ENCODE results near the gene ZNF107. TPM values are rescaled to one million over a fixed set of nuclear protein-coding genes. Genes with fewer than 3 reads are reported as not detected.

The ZNF107 gene
- total and polyA plus RNA-seq, 2 of the 4 experiments (the other 2 are of a cell fraction) = 2.0 to 2.5 TPM

GRCh38 chr7:64642046-64642445, 23.9 kb upstream of the ZNF107 start:
- H3K9ac ChIP-seq (ENCODE audit: low read depth, low read length) = no peak overlapping the region
- no peak for ATAC-seq (ENCODE audit: low read depth)
- in situ Hi-C loops (cut with MboI; ENCODE audit: low sequenced_read_pairs) = no loop called here

More at GRCh38 chr7:64642046-64642445, 23.9 kb upstream of the ZNF107 start:
- H3K18ac ChIP-seq (ENCODE audit: low read depth, low read length) = no peak overlapping the region
- no peak overlapping the region for H3K4ac ChIP-seq (ENCODE audit: low read depth, low read length)
- H3K9me3 ChIP-seq (ENCODE audit: control insufficient read depth, insufficient read depth, low read length) = 0 out of 2 replicates have a peak, but pooled peaks cover 4% of the 10 kb centered on the region
- TF ChIP-seq CEBPB (IDR thresholded peaks at IDR 0.05; ENCODE audit: low read depth, low read length) = peak; percentile 41
- TF ChIP-seq, protein P1, sequence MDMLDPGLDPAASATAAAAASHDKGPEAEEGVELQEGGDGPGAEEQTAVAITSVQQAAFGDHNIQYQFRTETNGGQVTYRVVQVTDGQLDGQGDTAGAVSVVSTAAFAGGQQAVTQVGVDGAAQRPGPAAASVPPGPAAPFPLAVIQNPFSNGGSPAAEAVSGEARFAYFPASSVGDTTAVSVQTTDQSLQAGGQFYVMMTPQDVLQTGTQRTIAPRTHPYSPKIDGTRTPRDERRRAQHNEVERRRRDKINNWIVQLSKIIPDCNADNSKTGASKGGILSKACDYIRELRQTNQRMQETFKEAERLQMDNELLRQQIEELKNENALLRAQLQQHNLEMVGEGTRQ (IDR thresholded peaks at IDR 0.05; ENCODE audit: low read depth, low read length) = no peak
- no peak for TF ChIP-seq BHLHE40 (IDR thresholded peaks at IDR 0.05; ENCODE audit: low read depth, low read length)
- TF ChIP-seq RFX5 (IDR thresholded peaks at IDR 0.05; ENCODE audit: low read depth, low read length) = no peak
- TF ChIP-seq POLR2A (IDR thresholded peaks at IDR 0.05; ENCODE audit: low read depth, low read length) = no peak
- no peak for TF ChIP-seq CTCF (conservative IDR thresholded peaks at IDR 0.05; ENCODE audit: low read depth, low read length)
- TF ChIP-seq MAFK (IDR thresholded peaks at IDR 0.05; ENCODE audit: low read depth, low read length) = no peak
- intact Hi-C loops (cut with micrococcal nuclease) (no loop called here), dilution Hi-C loops (cut with HindIII; ENCODE audit: low sequenced_read_pairs, unreplicated experiment) (no loop called here)
- no peak overlapping the region for H2BK15ac ChIP-seq (ENCODE audit: low read depth, low read length)
- no peak overlapping the region for H2BK20ac ChIP-seq (ENCODE audit: low read depth, low read length)
- no peaks in the 10 kb centered on the region for H3K79me1 ChIP-seq (ENCODE audit: low read depth in 1 of 2, low read length in 2 of 2)
- no peaks in the 10 kb centered on the region for H3K4me1 ChIP-seq (ENCODE audit: control insufficient read depth, insufficient read depth, low read length)
- no peak overlapping the region for H4K91ac ChIP-seq (ENCODE audit: insufficient read depth, low read depth, low read length)
- no peak for DNase-seq
- H3K36me3 ChIP-seq (ENCODE audit: control insufficient read depth, insufficient read depth, low read length) = no peaks in the 10 kb centered on the region
- H2AK9ac ChIP-seq (replicated peaks; ENCODE audit: low read depth, low read length, poor library complexity) = no peak overlapping the region
- H4K5ac ChIP-seq (ENCODE audit: low read depth, low read length) = no peak overlapping the region
- H3K27me3 ChIP-seq (ENCODE audit: control insufficient read depth, insufficient read depth, low read length) = no peaks in the 10 kb centered on the region
- BruUV-seq (replicated peaks) = no TSS peak
- CTCF ChIA-PET = no interaction called here
- POLR2A ChIA-PET (ENCODE audit: unreplicated experiment) = no interaction called here
- 76% methylated on average over 3 of the region's 4 CpGs; no CpG with 5 or more reads in 1 of the 2 experiments for WGBS, 2 experiments (ENCODE audit: extremely low coverage in 2 of 2, insufficient read length in 1 of 2)
- no peak overlapping the region for H3K56ac ChIP-seq (ENCODE audit: extremely low read depth, insufficient read depth, low read length)
- no peak overlapping the region for H2BK5ac ChIP-seq (ENCODE audit: low read depth, low read length, poor library complexity, severe bottlenecking)
- H3K27ac ChIP-seq (ENCODE audit: insufficient read depth, low read length) = no peak overlapping the region
- no peak overlapping the region for H3K23ac ChIP-seq (ENCODE audit: low read depth, low read length)
- no peak overlapping the region for H3K4me3 ChIP-seq (ENCODE audit: insufficient read depth, low read depth, low read length)
- no peak overlapping the region for H4K8ac ChIP-seq (ENCODE audit: low read depth in 2 of 2, low read length in 2 of 2)
- H3K14ac ChIP-seq (replicated peaks; ENCODE audit: low read depth, low read length) = no peak overlapping the region
- no peaks in the 10 kb centered on the region for H3K9me1 ChIP-seq (ENCODE audit: insufficient read depth, low read length)
- no peak overlapping the region for H2AFZ ChIP-seq (replicated peaks; ENCODE audit: low read length, poor library complexity)
- H2BK120ac ChIP-seq (ENCODE audit: low read depth, low read length) = no peak overlapping the region
- no peak overlapping the region for H3K4me2 ChIP-seq (ENCODE audit: low read depth, low read length)
- no peaks in the 10 kb centered on the region for H4K20me1 ChIP-seq (ENCODE audit: insufficient read depth, low read length)
- no peak overlapping the region for H2AK5ac ChIP-seq (ENCODE audit: low read depth, low read length)
